HepG2 (cell line): ENCODE data around the gene DPEP3. TPM values are rescaled to one million over a fixed set of nuclear protein-coding genes. Genes with fewer than 3 reads are reported as not detected.
A peak's percentile ranks its signal among the peaks of the same experiment; 100 is the strongest.

Source experiments
- FLYWCH1 ChIP-seq: sonication (generic); formaldehyde crosslinking; IDR thresholded peaks from 2 replicates; pipeline ENCODE4 v1.8.1; 2023; ENCODE audit warnings: mild to moderate bottlenecking, missing genetic modification reagents
- HOXA7 ChIP-seq: sonication (generic); formaldehyde crosslinking; IDR thresholded peaks from 2 replicates; pipeline ENCODE4 v1.8.1; 2022; ENCODE audit warnings: mild to moderate bottlenecking, missing genetic modification reagents, moderate library complexity
- NR2F1 ChIP-seq, 2 experiments: fragments of 450-650 bp in 1 of 2; formaldehyde crosslinking in 1 of 2; IDR thresholded peaks; 2 replicates each; pipeline versions ENCODE4 v1.5.0 to v1.6.1; 2016 to 2020; ENCODE audit warnings: mild to moderate bottlenecking in 1 of 2, missing compliant biosample characterization in 1 of 2, missing genetic modification reagents in 1 of 2, moderate library complexity in 1 of 2
- PAWR ChIP-seq: sonication (generic); formaldehyde crosslinking; IDR thresholded peaks from 2 replicates; pipeline ENCODE4 v1.4.0; 2020; ENCODE audit warnings: missing genetic modification reagents, mild to moderate bottlenecking, borderline replicate concordance
- TBL1XR1 ChIP-seq: fragments of 150-350 bp; IDR thresholded peaks from 2 replicates; pipeline ENCODE4 v1.6.1; 2014; ENCODE audit warnings: borderline replicate concordance, low read length; ENCODE audit not compliant: partially characterized antibody
- ZFP36 ChIP-seq: fragments of 150-350 bp; IDR thresholded peaks from 2 replicates; pipeline ENCODE4 v1.6.1; 2018; ENCODE audit warnings: borderline replicate concordance, low read length, low read depth; ENCODE audit not compliant: partially characterized antibody
- ZNF121 ChIP-seq: sonication (generic); formaldehyde crosslinking; IDR thresholded peaks from 2 replicates; pipeline ENCODE4 v1.5.0; 2020; ENCODE audit warnings: mild to moderate bottlenecking, missing genetic modification reagents
- ZNF136 ChIP-seq: sonication (generic); formaldehyde crosslinking; IDR thresholded peaks from 2 replicates; pipeline ENCODE4 v1.8.1; 2022; ENCODE audit warnings: low read depth, mild to moderate bottlenecking, moderate library complexity, missing genetic modification reagents
- ZNF207 ChIP-seq: fragments of 450-650 bp; IDR thresholded peaks from 2 replicates; pipeline ENCODE4 v1.6.1; 2016; ENCODE audit warnings: antibody characterized with exemption, borderline replicate concordance
- ZNF251 ChIP-seq: sonication (generic); formaldehyde crosslinking; IDR thresholded peaks from 2 replicates; pipeline ENCODE4 v1.9.0; 2021; ENCODE audit warnings: mild to moderate bottlenecking, missing genetic modification reagents
- ZNF260 ChIP-seq: sonication (generic); formaldehyde crosslinking; IDR thresholded peaks from 2 replicates; pipeline ENCODE4 v1.4.0; 2020; ENCODE audit warnings: missing genetic modification reagents, low read depth, mild to moderate bottlenecking, borderline replicate concordance
- ZNF296 ChIP-seq: sonication (generic); formaldehyde crosslinking; conservative IDR thresholded peaks from 2 replicates; pipeline ENCODE4 v1.5.0; 2020; ENCODE audit warnings: mild to moderate bottlenecking, missing genetic modification reagents
- ZNF556 ChIP-seq: sonication (generic); formaldehyde crosslinking; IDR thresholded peaks from 2 replicates; pipeline ENCODE4 v1.4.0; 2020; ENCODE audit warnings: mild to moderate bottlenecking, missing genetic modification reagents, borderline replicate concordance
- ZNF720 ChIP-seq: sonication (generic); formaldehyde crosslinking; IDR thresholded peaks from 2 replicates; pipeline ENCODE4 v1.4.0; 2020; ENCODE audit warnings: missing genetic modification reagents
- ZSCAN22 ChIP-seq: sonication (generic); formaldehyde crosslinking; IDR thresholded peaks from 2 replicates; pipeline ENCODE4 v1.4.0; 2020; ENCODE audit warnings: mild to moderate bottlenecking, missing genetic modification reagents
- polyA plus RNA-seq, 8 experiments: library from polyadenylated mRNA; depleted of rRNA in 3 of 8; stranded (reverse) in 7 of 8; unstranded in 1 of 8; fragments of >200 nt; fragmentation: Illumina TruSeq in 4 of 8; extraction: Trizol in 4 of 8; gene quantifications; 2 replicates each; pipeline versions ENCODE4 v1.2.1 to v1.2.3, GENCODE V29; 2011 to 2016; ENCODE audit warnings: low read depth in 4 of 8, missing spikeins in 1 of 8, mixed read lengths in 1 of 8; ENCODE audit not compliant: insufficient read depth in 1 of 8
- total RNA-seq, 5 experiments: library from RNA; depleted of rRNA; stranded (reverse); fragments of >200 nt; fragmentation: Illumina TruSeq; extraction: Trizol; gene quantifications; 2 replicates each; pipeline ENCODE4 v1.2.3, GENCODE V29; 2016; ENCODE audit warnings: low read depth in 1 of 5
- TF ChIP-seq, protein P1 (sequence below): sonication (generic); formaldehyde crosslinking; IDR thresholded peaks from 2 replicates; pipeline ENCODE4 v1.4.0; 2020; ENCODE audit warnings: missing genetic modification reagents, mild to moderate bottlenecking, borderline replicate concordance
- TF ChIP-seq, protein P2 (sequence below): sonication (generic); formaldehyde crosslinking; IDR thresholded peaks from 2 replicates; pipeline ENCODE4 v1.4.0; 2020; ENCODE audit warnings: missing genetic modification reagents, borderline replicate concordance
- TF ChIP-seq, protein P3 (sequence below): sonication (generic); formaldehyde crosslinking; IDR thresholded peaks from 2 replicates; pipeline ENCODE4 v1.4.0; 2020; ENCODE audit warnings: missing genetic modification reagents, borderline replicate concordance
- TF ChIP-seq, protein P4 (sequence below): sonication (generic); formaldehyde crosslinking; IDR thresholded peaks from 2 replicates; pipeline ENCODE4 v1.4.0; 2020; ENCODE audit warnings: missing genetic modification reagents
- TF ChIP-seq, protein P5 (sequence below): IDR thresholded peaks from 2 replicates; pipeline ENCODE4 v1.6.1; 2018; ENCODE audit warnings: missing genetic modification reagents

The DPEP3 gene
- total and polyA plus RNA-seq, 2 of the 13 experiments (the other 11 are each of a cell fraction or from before 2014, with no cell fraction given) = not detected

DNA sequence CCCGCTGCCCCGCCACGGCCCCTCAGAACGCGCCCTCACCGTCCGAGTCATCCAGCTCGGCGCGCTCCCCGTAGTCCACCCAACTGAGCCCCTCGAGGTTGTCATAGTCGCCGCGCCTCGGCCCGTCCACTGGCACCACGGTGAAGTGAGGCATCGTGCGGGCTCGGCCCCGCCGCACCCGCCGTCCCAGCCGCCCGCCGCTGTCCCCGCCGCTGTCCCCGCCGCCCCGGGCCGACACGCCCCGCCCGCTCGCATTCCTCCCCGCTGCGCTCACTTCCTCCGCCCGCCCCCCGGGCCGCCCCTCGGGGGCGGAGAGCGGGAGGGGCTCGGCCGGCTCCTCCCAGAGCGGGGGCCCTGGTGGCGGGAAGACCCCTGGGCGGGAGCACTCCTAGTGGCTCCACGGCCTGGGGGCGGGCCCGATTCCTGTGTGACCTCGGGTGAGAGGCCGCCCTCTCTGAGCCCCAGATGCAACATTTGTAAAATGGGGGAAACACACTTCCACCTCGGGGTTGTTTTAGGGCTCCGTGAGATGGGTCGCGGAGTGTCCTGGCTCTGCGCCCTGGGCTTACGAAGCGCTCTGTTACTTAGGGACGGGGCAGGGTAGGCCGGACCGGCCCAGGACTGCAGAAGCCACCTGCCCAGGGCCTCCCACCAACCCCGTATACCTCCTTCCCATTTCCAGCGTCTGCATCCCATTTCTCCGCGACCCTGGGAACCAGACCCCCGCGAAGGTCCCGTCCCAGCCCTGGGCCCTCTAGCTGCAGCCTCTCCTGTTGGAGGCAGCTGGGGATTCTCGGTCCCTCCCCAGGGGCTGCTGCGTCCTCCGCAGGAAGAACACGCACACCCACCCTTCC, 11.7 kb downstream of the DPEP3 start, which contains the start of gene SLC12A4 (continued):
- TF ChIP-seq, protein P1, sequence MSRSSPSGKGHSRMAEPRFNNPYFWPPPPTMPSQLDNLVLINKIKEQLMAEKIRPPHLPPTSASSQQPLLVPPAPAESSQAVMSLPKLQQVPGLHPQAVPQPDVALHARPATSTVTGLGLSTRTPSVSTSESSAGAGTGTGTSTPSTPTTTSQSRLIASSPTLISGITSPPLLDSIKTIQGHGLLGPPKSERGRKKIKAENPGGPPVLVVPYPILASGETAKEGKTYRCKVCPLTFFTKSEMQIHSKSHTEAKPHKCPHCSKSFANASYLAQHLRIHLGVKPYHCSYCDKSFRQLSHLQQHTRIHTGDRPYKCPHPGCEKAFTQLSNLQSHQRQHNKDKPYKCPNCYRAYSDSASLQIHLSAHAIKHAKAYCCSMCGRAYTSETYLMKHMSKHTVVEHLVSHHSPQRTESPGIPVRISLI = no peak
- TF ChIP-seq ZNF121 (CRISPR knock-in tag) (peak; percentile 99), FLYWCH1 (no peak), PAWR (no peak), NR2F1 (CRISPR knock-in tag; IDR thresholded peaks at IDR 0.05) (peak; percentile 33 to 40; a peak in 2 of 4 replicates), ZNF207 (no peak), TBL1XR1 (no peak), ZFP36 (peak; percentile 98), HOXA7 (no peak), ZNF556 (CRISPR knock-in tag) (0 out of 2 replicates have a peak, but pooled peaks have one; percentile 4), ZNF260 (CRISPR knock-in tag) (no peak), ZNF296 (CRISPR knock-in tag) (no peak), ZNF136 (CRISPR knock-in tag) (no peak), ZNF720 (no peak), ZNF251 (no peak), ZSCAN22 (no peak)
- TF ChIP-seq, protein P2, sequence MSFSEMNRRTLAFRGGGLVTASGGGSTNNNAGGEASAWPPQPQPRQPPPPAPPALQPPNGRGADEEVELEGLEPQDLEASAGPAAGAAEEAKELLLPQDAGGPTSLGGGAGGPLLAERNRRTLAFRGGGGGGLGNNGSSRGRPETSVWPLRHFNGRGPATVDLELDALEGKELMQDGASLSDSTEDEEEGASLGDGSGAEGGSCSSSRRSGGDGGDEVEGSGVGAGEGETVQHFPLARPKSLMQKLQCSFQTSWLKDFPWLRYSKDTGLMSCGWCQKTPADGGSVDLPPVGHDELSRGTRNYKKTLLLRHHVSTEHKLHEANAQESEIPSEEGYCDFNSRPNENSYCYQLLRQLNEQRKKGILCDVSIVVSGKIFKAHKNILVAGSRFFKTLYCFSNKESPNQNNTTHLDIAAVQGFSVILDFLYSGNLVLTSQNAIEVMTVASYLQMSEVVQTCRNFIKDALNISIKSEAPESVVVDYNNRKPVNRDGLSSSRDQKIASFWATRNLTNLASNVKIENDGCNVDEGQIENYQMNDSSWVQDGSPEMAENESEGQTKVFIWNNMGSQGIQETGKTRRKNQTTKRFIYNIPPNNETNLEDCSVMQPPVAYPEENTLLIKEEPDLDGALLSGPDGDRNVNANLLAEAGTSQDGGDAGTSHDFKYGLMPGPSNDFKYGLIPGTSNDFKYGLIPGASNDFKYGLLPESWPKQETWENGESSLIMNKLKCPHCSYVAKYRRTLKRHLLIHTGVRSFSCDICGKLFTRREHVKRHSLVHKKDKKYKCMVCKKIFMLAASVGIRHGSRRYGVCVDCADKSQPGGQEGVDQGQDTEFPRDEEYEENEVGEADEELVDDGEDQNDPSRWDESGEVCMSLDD = no peak
- TF ChIP-seq, protein P3, sequence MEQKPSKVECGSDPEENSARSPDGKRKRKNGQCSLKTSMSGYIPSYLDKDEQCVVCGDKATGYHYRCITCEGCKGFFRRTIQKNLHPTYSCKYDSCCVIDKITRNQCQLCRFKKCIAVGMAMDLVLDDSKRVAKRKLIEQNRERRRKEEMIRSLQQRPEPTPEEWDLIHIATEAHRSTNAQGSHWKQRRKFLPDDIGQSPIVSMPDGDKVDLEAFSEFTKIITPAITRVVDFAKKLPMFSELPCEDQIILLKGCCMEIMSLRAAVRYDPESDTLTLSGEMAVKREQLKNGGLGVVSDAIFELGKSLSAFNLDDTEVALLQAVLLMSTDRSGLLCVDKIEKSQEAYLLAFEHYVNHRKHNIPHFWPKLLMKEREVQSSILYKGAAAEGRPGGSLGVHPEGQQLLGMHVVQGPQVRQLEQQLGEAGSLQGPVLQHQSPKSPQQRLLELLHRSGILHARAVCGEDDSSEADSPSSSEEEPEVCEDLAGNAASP = peak; percentile 62; the same call in 1 of the 2 replicates
- TF ChIP-seq, protein P4, sequence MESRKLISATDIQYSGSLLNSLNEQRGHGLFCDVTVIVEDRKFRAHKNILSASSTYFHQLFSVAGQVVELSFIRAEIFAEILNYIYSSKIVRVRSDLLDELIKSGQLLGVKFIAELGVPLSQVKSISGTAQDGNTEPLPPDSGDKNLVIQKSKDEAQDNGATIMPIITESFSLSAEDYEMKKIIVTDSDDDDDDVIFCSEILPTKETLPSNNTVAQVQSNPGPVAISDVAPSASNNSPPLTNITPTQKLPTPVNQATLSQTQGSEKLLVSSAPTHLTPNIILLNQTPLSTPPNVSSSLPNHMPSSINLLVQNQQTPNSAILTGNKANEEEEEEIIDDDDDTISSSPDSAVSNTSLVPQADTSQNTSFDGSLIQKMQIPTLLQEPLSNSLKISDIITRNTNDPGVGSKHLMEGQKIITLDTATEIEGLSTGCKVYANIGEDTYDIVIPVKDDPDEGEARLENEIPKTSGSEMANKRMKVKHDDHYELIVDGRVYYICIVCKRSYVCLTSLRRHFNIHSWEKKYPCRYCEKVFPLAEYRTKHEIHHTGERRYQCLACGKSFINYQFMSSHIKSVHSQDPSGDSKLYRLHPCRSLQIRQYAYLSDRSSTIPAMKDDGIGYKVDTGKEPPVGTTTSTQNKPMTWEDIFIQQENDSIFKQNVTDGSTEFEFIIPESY = no peak
- TF ChIP-seq, protein P5, sequence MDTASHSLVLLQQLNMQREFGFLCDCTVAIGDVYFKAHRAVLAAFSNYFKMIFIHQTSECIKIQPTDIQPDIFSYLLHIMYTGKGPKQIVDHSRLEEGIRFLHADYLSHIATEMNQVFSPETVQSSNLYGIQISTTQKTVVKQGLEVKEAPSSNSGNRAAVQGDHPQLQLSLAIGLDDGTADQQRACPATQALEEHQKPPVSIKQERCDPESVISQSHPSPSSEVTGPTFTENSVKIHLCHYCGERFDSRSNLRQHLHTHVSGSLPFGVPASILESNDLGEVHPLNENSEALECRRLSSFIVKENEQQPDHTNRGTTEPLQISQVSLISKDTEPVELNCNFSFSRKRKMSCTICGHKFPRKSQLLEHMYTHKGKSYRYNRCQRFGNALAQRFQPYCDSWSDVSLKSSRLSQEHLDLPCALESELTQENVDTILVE = no peak; the same call in 1 of the 2 replicates
